ENCODE results near the gene RANBP3.
"Not testable (repeated sequence)": the region's sequence is repeated elsewhere in the genome, so short reads cannot be mapped to it uniquely, and the experiment has no call there.

Gene RANBP3

DNA sequence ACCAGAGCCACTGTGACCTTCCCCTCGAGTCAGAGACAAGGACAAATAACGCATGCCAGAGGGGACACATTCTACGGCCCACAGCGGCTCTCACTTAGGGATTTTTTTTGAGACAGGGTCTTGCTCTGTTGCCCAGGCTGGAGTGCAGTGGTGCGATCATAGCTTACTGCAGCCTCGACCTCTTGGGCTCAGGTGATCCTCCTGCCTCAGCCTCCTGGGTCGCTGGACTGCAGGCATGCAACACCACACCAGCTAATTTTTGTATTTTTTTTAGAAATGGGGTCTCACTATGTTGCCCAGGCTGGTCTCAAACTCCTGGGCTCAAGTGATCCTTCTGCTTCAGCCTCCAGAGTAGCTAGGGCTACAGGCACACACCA is 28.1 kb upstream of the RANBP3 start:
- not testable (repeated sequence) for DNase-seq

DNA sequence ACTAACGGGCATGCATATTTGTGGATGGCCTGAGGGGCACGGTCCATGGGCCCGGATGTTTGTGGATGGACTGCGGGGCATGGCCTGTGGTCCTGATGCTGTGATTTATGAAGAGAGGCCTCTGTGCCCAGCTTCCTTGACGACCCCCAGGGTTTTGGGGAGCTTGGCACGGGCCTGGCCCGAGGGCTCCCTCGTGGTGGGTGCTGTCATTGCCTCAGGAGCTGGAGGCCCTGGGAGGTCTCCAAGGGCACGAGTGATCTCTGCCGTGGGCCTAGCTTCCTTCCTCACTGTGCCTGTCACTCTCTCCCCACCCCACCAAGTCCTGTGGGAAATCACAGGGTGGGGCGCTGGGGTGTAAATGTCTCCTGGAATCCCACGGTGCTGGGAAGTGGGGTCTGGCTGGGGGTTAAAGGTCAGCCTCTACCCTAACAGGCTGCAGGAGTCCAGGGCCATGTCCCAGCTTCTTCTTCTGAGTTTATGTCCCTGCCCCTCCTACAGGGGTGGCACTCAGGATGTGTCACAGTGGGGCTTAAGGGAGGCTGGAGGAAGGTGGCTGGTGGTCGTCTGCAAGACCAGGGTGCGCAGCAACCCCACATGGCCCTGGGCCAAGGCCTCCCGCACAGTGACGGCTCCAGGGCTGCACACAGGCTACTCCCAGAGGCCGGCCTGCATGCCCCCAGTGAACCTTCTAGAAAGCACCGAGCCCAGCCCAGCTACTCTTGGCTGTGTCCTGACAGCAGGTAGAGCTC is 27.6 kb upstream of the RANBP3 start:
- no peak for DNase-seq

DNA sequence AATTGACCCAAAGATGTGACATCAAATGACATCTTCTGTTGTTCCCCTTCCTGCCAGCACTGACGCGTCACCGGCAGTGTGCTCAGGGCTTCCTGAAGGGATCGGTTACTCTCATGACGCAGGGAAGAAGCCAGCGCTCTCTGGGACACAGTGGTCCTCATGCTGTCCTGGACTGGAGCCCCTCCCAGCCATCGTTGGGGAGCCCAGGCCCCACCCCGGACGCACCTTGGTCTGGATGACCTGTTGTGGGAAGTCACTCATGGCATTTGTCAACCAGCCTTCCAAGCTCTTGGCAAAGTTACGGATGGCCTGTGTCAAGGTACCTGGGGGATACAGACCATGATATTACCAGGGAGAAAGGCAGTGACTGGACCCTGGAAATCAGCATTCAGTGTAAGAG is 26.0 kb upstream of the RANBP3 start:
- no peak for DNase-seq

DNA sequence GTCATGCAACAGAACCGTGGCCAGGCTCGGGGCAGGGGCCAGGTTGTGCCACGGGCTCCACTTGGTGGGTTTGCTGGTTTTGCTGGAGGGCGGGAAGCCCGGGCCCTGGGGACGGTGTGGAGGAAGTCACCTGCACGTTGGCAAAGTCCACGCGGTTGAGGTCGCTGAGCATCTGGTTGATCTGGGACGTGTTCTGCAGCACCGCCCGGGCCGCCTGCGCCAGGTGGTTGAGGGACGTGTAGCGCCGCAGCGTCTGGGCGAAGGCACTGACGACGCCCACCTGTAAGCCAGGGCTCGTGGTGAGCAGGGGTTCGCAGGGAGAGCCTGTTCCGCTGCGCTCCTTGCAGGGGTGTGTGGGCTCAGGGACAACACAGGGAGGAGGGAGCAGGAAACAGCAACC is 24.7 kb upstream of the RANBP3 start:
- DNase-seq = no peak

DNA sequence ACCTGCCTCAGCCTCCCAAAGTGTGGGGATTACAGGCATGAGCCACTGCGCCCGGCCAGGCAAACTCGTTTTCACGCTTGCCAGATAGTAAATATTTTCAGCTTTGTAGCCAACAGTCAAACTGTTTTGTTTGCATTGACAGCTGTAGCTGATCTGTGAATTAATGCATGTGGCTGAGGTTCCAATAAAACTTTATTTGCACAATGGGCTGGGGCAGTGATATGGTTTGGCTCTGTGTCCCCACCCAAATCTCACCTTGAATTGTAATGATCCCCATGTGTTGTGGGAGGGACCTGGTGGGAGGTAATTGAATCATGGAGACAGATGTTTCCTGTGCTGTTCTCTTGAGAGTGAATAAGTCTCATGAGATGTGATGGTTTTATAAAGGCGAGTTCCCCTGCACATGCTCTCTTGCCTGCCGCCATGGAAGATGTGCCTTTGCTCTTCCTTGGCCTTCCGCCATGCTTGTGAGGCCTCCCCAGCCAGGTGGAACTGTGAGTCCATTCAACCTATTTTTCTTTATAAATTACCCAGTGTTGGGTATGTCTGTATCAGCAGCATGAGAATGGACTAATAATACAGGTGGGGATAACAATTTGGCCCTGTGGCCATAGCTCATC is 22.4 kb upstream of the RANBP3 start:
- DNase-seq = no peak

DNA sequence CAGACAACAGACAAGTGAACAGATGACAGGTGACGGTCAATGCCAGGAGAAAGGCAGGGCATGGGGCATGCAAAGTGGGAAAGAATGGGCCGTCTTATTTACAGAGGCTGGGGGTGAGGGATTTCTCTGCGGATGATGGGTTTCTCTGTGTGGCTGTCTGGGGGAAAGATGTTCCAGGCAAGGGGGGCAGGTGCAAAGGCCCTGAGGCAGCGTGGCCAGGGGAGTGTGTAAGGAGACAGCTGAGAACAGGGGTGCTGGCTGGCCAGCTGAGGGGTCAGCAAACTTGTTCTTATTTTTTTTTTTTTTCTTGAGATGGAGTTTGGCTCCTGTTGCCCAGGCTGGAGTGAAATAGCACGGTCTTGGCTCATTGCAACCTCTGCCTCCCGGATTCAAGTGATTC is 21.8 kb upstream of the RANBP3 start:
- DNase-seq = no peak

DNA sequence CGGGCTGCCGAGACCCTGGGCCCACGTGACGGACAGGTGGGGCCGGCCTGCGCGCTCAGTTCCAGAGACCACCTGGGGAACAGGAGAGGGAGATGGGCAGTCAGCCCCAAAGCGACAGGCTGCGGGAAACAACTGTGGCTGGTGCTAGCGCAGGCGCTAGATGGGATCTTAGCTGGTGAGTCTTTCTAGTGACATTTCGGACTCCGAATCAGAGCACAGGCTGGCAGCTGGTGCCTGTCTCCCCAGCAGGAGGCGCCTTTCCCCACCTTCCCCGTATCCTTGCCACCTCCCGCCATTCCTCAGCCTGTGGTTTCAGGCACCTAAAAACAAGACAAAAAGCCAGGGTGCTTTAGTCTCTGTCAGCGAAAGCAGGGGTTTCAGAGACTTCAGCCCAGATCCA is 19.4 kb upstream of the RANBP3 start:
- DNase-seq = no peak

DNA sequence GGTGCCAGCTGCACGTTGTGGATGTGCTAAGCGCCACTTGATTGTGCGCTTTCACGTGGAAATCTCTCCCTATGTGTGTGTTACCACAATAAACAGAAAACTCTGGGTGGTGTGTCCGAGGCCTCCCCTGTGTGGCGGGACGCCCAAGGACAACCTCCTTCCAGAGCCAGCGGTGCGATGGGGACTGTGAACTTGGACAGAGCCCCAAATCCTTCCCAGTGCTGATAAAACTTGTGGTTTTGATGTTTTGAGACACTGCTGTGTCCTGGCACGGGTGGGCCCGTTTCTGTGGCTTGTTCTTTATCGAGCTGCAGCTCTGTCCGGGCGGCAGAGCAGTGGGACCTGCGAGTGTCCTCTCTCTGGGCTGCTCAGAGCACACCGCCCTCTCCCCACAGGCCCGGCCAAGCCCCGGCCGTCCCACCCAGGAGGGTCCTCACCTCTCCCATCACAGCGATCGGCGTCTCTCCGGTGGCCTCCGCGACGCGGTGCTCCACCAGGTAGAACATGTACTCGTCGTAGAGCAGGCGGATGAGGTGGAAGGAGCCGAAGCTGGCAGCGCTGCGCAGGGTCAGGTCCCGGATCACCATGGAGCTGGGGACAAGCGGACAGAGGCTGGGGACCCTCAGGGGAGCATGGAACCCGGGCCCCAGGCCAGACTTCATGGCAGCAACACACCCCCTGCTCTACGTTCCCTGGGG is 18.8 kb upstream of the RANBP3 start:
- no peak for DNase-seq

DNA sequence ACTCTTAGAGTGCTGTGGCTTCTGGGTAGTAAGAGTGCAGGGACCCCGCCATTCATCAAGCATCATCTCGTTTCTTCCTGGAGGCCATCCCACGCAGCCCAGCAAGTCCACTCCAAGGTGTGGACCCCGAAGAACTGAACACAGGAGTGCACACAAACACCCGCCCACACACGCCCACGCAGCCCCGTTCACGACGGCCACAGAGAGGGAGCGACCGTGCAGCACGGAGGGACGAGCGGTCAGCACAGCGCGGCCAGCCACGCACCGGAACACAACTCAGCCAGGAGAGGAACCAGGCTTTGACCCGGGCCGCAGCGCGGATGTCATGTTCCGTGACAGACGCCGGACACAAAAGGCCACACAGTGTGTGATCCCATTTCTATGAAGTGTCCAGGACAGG is 18.2 kb upstream of the RANBP3 start:
- DNase-seq = no peak

DNA sequence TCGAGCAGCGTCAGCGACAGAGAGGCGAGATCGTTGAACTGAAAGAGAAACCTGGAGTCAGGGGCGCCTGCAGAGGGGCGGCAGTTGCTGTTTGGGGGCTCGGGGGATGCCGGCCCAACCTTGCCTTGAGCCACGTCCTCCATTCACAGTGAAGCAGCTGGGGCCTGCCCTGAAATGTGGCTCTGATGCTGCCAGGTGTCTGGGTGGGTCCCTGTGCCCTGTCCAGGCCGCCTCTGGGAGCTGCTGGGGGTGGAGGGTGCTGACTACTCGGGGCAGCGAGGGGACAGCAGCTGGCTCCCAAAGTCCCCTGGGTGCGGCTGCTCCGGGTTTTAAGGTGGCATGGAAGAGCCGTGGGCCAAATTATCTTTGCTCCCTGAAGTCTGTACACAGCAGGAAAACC is 17.7 kb upstream of the RANBP3 start:
- DNase-seq = no peak

DNA sequence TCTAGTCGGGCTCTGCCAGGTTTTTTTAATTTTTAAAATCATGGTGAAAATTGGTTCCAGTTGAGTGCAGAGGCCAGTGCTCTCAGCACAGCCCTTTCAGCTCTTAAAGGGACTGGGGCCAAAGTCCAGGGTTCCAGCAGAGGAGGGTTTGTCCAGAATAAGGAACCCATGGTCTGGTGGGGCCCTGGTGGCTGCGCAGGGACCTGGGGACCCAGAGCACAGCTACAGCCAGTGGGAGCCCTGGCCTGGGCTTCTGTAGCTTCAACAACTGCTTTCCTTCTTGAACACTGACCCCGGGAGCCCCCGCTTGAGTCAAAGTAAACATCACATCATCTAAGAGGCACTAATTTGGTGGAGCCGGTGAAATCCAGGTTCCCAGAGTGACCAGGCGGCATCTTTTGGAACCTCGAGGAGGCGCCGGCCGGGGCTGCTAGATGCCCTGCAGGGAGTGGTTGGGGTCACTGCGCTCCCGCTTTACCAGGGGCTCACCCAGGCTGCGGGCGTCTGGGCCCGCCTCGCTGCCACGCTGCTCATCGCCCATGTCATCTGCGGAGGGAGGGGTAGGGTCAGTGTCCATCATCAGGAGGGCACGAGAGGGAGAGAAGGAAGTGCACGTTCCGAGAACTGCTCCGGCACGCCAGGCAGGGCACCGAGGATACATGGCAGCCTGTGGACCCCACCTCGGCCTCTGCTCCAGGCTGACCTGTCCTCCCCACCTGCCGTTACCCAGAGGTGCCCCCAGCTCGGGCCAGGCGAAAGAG is 16.6 kb upstream of the RANBP3 start:
- DNase-seq = no peak

DNA sequence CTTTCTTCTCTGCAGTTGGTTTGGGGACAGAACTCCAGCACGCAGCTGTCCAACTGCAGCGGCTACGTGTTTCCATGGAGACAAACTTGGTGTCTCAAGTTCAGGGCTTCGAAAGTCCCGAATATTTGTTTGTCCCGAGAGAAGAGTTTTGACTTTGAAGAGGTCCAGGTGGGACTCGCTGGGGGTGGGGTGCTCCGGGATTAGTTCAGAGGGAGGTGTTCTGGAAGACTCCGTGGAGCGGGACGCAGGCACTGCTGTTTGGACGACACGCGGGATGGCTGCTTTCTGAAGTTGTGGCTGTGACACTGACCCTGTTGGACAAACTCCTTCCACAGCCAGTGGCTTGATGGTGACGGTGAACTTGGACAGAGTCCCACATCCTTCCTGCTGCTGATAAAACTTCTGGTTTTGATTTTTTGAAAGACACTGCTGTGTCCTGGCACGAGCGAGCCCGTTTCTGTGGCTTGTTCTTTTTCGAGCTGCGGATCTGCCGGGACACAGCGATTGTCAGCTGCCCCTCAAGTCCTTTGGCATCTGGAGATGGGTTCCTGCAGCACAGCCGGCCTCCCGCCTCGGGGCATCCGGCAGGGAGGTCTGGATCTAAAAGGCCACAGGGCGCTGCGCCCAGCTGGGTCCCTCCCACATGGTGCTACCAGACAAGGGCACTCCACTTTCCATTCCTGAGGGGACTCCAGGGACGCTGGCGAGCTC is 15.9 kb upstream of the RANBP3 start:
- DNase-seq = peak; percentile 37

DNA sequence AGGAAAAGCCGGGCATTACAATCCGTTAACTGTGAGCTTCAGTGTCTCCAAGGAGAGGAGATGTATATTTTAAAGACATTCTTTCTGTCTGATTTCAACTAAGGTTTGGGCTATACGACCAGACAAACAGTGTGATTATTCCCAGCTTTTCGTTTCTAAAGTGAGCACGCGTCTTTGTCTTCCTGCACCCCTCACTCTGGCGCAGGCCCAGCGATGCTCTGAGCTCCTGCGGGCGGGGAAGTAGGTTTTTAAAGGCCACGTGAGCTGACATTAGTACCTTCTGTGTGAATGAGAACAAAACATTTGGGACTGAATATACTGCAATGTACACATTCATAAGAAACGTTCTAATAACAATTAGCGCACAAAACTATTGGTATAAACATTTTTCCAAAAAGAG is 15.3 kb upstream of the RANBP3 start:
- DNase-seq = no peak

DNA sequence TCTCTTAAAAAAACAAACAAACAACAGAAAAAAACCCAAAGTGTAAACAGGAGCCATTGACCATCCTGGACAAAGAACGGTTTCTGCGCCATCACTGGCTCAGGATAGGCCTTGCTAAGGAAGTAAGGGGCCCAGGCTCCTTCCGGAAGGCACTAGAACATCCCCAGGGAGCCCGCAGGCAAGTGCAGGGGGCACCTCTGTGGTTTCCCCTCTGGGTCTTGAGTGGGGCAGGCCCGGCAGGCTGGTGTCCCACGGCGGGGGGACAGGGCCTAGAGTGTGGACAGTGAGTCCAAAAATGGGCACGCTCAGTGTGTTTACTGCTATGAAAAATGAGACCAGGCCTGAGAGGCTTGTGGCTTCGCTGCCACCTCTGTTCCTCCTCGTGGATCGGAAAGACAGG is 14.8 kb upstream of the RANBP3 start:
- DNase-seq = no peak

DNA sequence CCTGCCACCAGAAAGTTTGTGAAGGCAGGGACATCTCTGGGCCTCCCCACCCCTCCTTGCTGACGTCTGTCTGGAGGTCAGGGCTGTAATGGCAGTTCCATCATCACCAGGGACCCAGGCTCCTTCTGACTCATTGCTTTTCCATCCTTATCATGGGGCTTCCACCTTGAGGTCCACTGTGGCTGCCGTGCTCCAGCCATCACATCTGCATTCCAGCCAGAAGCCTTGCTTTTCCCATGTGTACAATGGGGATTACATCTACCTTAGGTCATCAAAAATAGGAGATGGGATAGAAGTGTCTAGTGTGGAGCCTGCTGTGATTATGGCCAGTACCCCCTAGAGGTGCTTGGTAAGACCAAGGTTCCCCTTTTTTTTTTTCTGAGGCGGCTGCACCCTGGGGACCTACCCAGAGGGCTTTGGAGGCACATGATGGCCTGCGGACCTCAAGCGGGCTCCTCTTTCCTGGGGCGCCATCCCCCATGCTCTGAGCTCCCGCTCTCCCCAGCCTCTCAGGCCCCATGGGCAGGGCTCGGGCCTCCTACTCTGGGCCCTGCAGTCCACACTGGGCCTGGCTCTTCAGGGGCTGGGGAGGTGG is 13.4 kb upstream of the RANBP3 start:
- DNase-seq = no peak

DNA sequence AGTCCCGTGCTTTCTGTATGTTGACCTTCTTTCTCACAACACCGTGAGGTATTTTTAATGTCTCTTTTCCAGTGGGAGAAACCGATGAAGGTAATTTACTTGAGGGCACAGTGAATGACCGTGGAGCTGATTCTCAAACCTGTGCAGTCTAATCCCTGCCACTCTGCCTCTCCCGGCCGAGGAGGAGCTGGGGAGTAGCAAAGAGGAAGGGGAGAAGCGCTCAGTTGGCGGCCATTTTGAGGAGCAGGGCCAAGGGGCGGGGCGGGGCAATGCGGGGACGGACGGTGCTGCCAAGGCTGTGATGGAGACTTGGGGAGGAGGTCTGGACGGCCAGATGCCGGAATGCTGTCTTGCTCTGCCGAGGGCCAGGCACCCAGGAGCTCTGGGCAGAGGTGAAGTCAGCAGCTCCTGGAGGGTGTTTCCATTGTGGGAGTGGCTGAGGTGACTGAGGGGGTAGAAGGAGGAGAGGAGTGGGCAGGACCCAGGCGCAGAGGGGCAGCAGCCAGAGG is 12.4 kb upstream of the RANBP3 start:
- DNase-seq = no peak

DNA sequence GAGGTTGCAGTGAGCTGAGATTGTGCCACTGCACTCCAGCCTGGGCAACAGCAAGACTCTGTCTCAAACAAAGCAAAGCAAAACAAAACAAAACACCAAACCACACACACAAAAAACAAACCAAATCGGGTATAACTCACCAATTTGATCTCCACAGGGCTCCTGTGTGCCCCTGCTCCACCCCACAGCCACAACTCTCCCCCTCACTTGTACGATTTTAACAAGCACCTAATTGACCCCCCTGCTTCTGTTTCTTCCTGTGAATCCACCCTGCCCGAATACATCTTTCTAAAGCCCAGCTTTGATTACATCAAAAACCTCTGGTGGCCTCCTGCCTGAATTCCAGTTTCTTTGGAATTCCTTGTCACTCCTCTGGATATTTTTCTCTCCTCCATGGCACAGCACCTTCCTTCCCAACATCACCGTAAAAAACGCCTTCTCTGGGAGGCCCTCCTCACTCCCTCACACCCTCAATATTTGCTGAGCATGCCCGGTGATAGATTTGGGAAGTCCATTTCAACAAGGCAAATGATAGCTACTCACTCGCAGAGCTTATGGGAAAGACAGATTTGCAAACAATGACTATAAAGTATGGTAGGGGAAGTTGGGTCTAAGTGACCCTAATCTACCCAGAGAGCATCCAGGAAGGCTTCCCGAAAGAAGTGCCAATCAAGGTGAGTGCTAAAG is 11.6 kb upstream of the RANBP3 start:
- DNase-seq = no peak

DNA sequence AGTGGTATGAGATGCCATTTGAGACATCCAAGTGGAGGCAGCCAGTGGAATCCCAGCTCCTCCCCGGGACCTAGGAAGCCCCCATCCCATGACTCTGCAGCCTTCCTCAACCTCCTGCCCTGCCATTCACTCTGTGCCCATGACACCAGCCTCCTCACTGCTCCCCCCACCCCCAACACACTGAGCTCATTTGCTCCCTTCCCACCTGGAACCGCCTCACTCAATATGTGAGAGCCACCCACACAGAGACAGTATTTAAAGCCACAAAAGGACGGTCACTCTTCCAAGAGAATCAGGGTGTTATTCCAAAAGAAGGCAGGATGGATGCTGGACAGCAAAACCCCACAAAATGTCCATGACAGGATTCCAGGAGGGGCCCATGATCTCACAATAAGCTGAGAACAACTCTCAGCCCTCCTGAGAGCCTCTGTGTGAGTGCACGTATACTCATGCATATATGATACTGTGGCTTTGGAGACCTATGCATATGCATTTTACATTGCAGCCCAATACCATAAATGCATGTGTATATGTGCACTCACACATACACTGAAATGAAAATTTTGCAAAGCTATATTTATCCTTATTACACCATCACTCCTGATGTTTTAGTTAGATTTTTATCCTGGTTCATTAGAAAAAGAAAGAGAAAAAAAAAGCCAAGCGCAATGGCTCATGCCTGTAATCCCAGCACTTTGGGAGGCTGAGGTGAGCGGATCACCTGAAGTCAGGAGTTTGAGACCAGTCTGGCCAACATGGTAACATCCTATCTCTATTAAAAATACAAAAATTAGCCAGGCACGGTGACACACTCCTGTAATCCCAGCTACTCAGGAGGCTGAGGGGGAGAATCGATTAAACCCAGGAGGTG is 10.8 kb upstream of the RANBP3 start:
- no peak for DNase-seq

DNA sequence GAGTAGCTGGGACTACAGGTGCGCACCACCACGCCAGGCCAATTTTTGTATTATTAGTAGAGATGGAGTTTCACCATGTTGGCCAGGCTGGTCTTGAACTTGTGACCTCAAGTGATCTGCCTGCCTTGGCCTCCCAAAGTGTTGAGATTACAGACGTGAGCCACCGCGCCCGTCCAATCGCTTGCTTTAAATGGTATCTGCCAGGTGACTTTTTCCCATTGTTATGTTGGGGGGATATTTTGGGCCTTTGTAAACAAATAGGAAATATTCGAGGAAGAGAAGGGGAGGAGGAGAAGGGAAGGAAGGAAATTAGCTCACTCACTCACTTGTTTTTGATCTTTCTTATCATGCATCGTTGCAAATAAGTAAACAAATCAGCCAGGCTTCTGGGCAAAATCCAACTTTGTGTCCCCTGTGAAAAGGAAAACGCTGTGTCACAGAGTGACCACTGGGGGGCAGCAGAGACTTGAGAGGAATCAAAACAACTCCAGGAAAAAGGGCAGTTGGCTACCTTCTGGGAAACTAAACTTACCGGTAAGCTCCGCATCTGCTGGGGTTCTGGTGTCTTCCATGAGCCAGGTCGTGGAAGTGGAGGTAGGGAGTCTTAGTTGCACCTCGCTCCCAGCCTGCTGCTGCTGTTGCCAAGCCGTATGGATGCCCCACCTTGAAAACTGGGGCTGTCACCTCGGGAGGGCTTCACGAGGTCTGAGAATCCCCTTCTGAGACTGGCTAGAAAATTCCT is 9.3 kb upstream of the RANBP3 start:
- peak; percentile 67 for DNase-seq

DNA sequence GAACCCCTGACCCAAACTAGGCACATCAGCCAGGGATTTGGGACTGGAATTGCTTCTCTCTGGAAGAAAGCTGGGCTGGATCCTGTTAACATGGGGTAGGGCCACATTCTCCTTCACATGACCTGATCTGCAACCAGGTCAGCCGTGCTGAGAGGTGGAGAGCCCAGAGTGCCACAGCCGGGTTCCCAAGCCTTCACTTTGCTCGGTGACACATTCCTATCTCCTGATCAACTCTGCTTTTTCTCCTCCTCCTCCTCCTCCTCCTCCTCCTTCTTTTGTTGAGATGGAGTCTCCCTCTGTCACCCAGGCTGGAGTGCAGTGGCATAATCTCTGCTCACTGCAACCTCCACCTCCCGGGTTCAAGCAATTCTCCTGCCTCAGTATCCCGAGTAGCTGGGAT is 7.9 kb upstream of the RANBP3 start:
- not testable (repeated sequence) for DNase-seq

Measured in fibroblast of skin of back (primary cell).